H1 (cell line): ENCODE data around the gene RCE1. TPM values are rescaled to one million over a fixed set of nuclear protein-coding genes. Genes with fewer than 3 reads are reported as not detected.

ENCODE experiments used
- CTCF ChIA-PET: fragments of 300-600 bp; sonication (Branson Sonifier 250); formaldehyde crosslinking; loops from one replicate; lab custom pipeline; 2021; ENCODE audit not compliant: partially characterized antibody; lab: Charles Lee
- POLR2A ChIA-PET: fragments of 300-600 bp; sonication (Branson Sonifier 250); formaldehyde crosslinking; loops from one replicate; lab custom pipeline; 2021; ENCODE audit warnings: inconsistent platforms; ENCODE audit not compliant: partially characterized antibody; lab: Charles Lee
- DNase-seq, 2 experiments: peaks; one replicate each; pipeline versions ENCODE4 v3.0.0 to v3.0.0-alpha.2; 2010 to 2022; ENCODE audit warnings: low spot score in 2 of 2, low read depth in 1 of 2, mixed read lengths in 1 of 2
- FAIRE-seq: peaks from 2 replicates; lab custom pipeline; 2011; peaks lifted over from hg19 to GRCh38; lab: Jason Lieb, UNC
- H2AFZ ChIP-seq: 2 replicates; pipeline ENCODE4 v1.8.1; 2012; ENCODE audit warnings: low read length, inconsistent platforms
- H2AK5ac ChIP-seq: 2 replicates; pipeline ENCODE4 v1.6.1; 2013; ENCODE audit warnings: low read depth, low read length
- H2BK120ac ChIP-seq: replicated peaks from 2 replicates; pipeline ENCODE3; 2013; ENCODE audit warnings: low read depth, low read length, inconsistent platforms
- H2BK12ac ChIP-seq: 2 replicates; pipeline ENCODE4 v1.6.1; 2013; ENCODE audit warnings: low read depth, low read length
- H2BK15ac ChIP-seq: 2 replicates; pipeline ENCODE4 v1.6.1; 2013; ENCODE audit warnings: low read length
- H2BK20ac ChIP-seq: 2 replicates; pipeline ENCODE4 v1.6.1; 2013; ENCODE audit warnings: low read length
- H2BK5ac ChIP-seq: 2 replicates; pipeline ENCODE4 v1.6.1; 2013; ENCODE audit warnings: low read depth, low read length
- H3K14ac ChIP-seq: 2 replicates; pipeline ENCODE4 v1.6.1; 2013; ENCODE audit warnings: inconsistent platforms; ENCODE audit not compliant: insufficient read length
- H3K18ac ChIP-seq: 2 replicates; pipeline ENCODE4 v1.6.1; 2013; ENCODE audit warnings: low read length; ENCODE audit errors: extremely low read depth
- H3K23ac ChIP-seq: 2 replicates; pipeline ENCODE4 v1.6.1; 2013; ENCODE audit warnings: inconsistent platforms; ENCODE audit not compliant: insufficient read length
- H3K23me2 ChIP-seq: 2 replicates; pipeline ENCODE4 v1.6.1; 2013; ENCODE audit warnings: low read depth, low read length
- H3K27ac ChIP-seq: 2 replicates; pipeline ENCODE4 v1.6.1; 2011; ENCODE audit warnings: low read depth, low read length, inconsistent platforms
- H3K27me3 ChIP-seq, 4 experiments: replicated peaks in 1 of 4; 1 replicate in 1 of 4; 2 replicates in 3 of 4; pipeline versions ENCODE4 v1.6.1 to v1.8.1; 2011 to 2013; ENCODE audit warnings: low read length in 3 of 4, mild to moderate bottlenecking in 3 of 4, inconsistent platforms in 2 of 4, mixed read lengths in 2 of 4, moderate library complexity in 1 of 4; ENCODE audit not compliant: control insufficient read depth in 3 of 4, insufficient read depth in 3 of 4; ENCODE audit errors: extremely low read depth in 1 of 4
- H3K36me3 ChIP-seq, 4 experiments: 2 replicates each; pipeline versions ENCODE4 v1.6.1 to v1.8.1; 2011 to 2013; ENCODE audit warnings: mild to moderate bottlenecking in 4 of 4, low read length in 3 of 4, moderate library complexity in 2 of 4, control low read depth in 1 of 4, inconsistent platforms in 1 of 4; ENCODE audit not compliant: insufficient read depth in 4 of 4, control insufficient read depth in 2 of 4
- H3K4ac ChIP-seq: replicated peaks from 2 replicates; pipeline ENCODE3; 2013; ENCODE audit warnings: low read length, low read depth, mixed read lengths, inconsistent platforms; ENCODE audit not compliant: insufficient read length
- H3K4me1 ChIP-seq, 4 experiments: replicated peaks in 1 of 4; 1 replicate in 1 of 4; 2 replicates in 3 of 4; pipeline versions ENCODE4 v1.6.1 to v1.8.1; 2011 to 2013; ENCODE audit warnings: low read length in 3 of 4, inconsistent platforms in 2 of 4, mixed read lengths in 1 of 4; ENCODE audit not compliant: insufficient read depth in 4 of 4, control insufficient read depth in 3 of 4
- H3K4me2 ChIP-seq, 2 experiments: 2 replicates each; pipeline versions ENCODE4 v1.6.1 to v1.8.1; 2011 to 2013; ENCODE audit warnings: low read depth in 2 of 2, low read length in 2 of 2, control low read depth in 1 of 2, inconsistent platforms in 1 of 2, mild to moderate bottlenecking in 1 of 2; ENCODE audit not compliant: insufficient read depth in 1 of 2
- H3K4me3 ChIP-seq, 4 experiments: fragments of 200-600, 300-600 bp in 1 of 4; sonication (generic), shearing (Covaris generic), sonication (Bioruptor Twin) in 1 of 4; 2 replicates each; pipeline versions ENCODE4 v1.5.1 to v1.8.1; 2011 to 2016; ENCODE audit warnings: low read length in 4 of 4, low read depth in 3 of 4, control low read depth in 2 of 4, inconsistent platforms in 2 of 4, mild to moderate bottlenecking in 2 of 4, mixed read lengths in 1 of 4, moderate library complexity in 1 of 4; ENCODE audit not compliant: insufficient read depth in 2 of 4; ENCODE audit errors: extremely low read depth in 1 of 4
- H3K56ac ChIP-seq: replicated peaks from 2 replicates; pipeline ENCODE3; 2013; ENCODE audit warnings: low read depth, mild to moderate bottlenecking, mixed read lengths, low read length, inconsistent platforms; ENCODE audit not compliant: insufficient read length
- H3K79me1 ChIP-seq: 2 replicates; pipeline ENCODE4 v1.6.1; 2013; ENCODE audit warnings: low read depth, low read length, control low read depth
- H3K79me2 ChIP-seq, 2 experiments: 2 replicates each; pipeline versions ENCODE4 v1.6.1 to v1.8.1; 2012 to 2013; ENCODE audit warnings: low read length in 2 of 2, mild to moderate bottlenecking in 2 of 2, inconsistent platforms in 1 of 2; ENCODE audit not compliant: insufficient read depth in 2 of 2, control insufficient read depth in 1 of 2
- H3K9ac ChIP-seq, 4 experiments: replicated peaks in 1 of 4; 1 replicate in 1 of 4; 2 replicates in 3 of 4; pipeline versions ENCODE4 v1.6.1 to v1.8.1; 2011 to 2013; ENCODE audit warnings: low read depth in 3 of 4, low read length in 3 of 4, control low read depth in 2 of 4, mild to moderate bottlenecking in 2 of 4, moderate library complexity in 2 of 4, inconsistent platforms in 1 of 4; ENCODE audit errors: extremely low read depth in 1 of 4
- H3K9me3 ChIP-seq, 2 experiments: 2 replicates each; pipeline versions ENCODE4 v1.6.1 to v1.8.1; 2012 to 2013; ENCODE audit warnings: mild to moderate bottlenecking in 2 of 2, moderate library complexity in 2 of 2, control low read depth in 1 of 2, inconsistent platforms in 1 of 2, low read depth in 1 of 2, low read length in 1 of 2, mixed read lengths in 1 of 2; ENCODE audit not compliant: insufficient read depth in 2 of 2
- H4K20me1 ChIP-seq, 2 experiments: replicated peaks in 1 of 2; 2 replicates each; pipeline versions ENCODE3 to v1.8.1; 2011 to 2013; ENCODE audit warnings: inconsistent platforms in 2 of 2, low read length in 2 of 2, mild to moderate bottlenecking in 1 of 2; ENCODE audit not compliant: insufficient read depth in 2 of 2, control insufficient read depth in 1 of 2
- H4K5ac ChIP-seq: 2 replicates; pipeline ENCODE4 v1.6.1; 2013; ENCODE audit warnings: low read length, low read depth, mixed read lengths, inconsistent platforms; ENCODE audit not compliant: insufficient read length
- H4K8ac ChIP-seq: 2 replicates; pipeline ENCODE4 v1.8.0; 2013; ENCODE audit warnings: mild to moderate bottlenecking, moderate library complexity, low read length, inconsistent platforms; ENCODE audit not compliant: insufficient read depth; ENCODE audit errors: extremely low read depth
- H4K91ac ChIP-seq: replicated peaks from 2 replicates; pipeline ENCODE3; 2013; ENCODE audit warnings: low read length, mixed read lengths, inconsistent platforms; ENCODE audit not compliant: insufficient read length
- BCL11A ChIP-seq, 2 experiments: IDR thresholded peaks; one replicate each; pipeline ENCODE4 v1.6.1; 2011; ENCODE audit warnings: low read depth in 2 of 2, low read length in 2 of 2, mild to moderate bottlenecking in 2 of 2
- BRCA1 ChIP-seq: IDR thresholded peaks from 2 replicates; pipeline ENCODE4 v1.6.1; 2012; ENCODE audit warnings: low read depth, low read length, improper control_type of control experiment
- CBX5 ChIP-seq: fragments of 300-800, 300-1000 bp; sonication (generic); IDR thresholded peaks from 2 replicates; pipeline ENCODE4 v1.7.1; 2016; ENCODE audit warnings: antibody characterized with exemption, low read length, low read depth
- CTCF ChIP-seq, 3 experiments: IDR thresholded peaks; 1 replicate in 2 of 3; 2 replicates in 1 of 3; pipeline versions ENCODE4 v1.5.1 to v1.6.1; 2011; ENCODE audit warnings: low read length in 3 of 3, mild to moderate bottlenecking in 3 of 3, inconsistent platforms in 2 of 3, low read depth in 1 of 3, moderate library complexity in 1 of 3; ENCODE audit not compliant: insufficient read depth in 1 of 3; ENCODE audit errors: control extremely low read depth in 1 of 3
- EGR1 ChIP-seq: IDR thresholded peaks from 2 replicates; pipeline ENCODE4 v1.6.1; 2011; ENCODE audit warnings: low read depth, low read length, borderline replicate concordance
- JUN ChIP-seq: IDR thresholded peaks from 2 replicates; pipeline ENCODE4 v1.6.1; 2011; ENCODE audit warnings: low read depth, mild to moderate bottlenecking, improper control_type of control experiment, low read length
- POU5F1 ChIP-seq: IDR thresholded peaks from 2 replicates; pipeline ENCODE4 v1.6.1; 2011; ENCODE audit warnings: low read depth, mild to moderate bottlenecking, low read length, moderate library complexity
- RFX5 ChIP-seq: IDR thresholded peaks from 2 replicates; pipeline ENCODE4 v1.6.1; 2011; ENCODE audit warnings: low read depth, low read length, improper control_type of control experiment, borderline replicate concordance
- SUZ12 ChIP-seq: fragments of 200-600 bp; sonication (generic); IDR thresholded peaks from 2 replicates; pipeline ENCODE4 v1.6.1; 2012; ENCODE audit warnings: mild to moderate bottlenecking, inconsistent platforms, low read length, moderate library complexity, mixed read lengths
- TAF1 ChIP-seq: IDR thresholded peaks from 2 replicates; pipeline ENCODE4 v1.6.1; 2011; ENCODE audit warnings: mild to moderate bottlenecking, low read depth, low read length
- WGBS, 2 experiments: shearing (Covaris generic) in 1 of 2; methylation state at CpG; one replicate each; pipeline versions ENCODE4 v1.1.6 to v1.1.7; 2013 to 2015; ENCODE audit warnings: low lambda C conversion rate in 2 of 2, mixed read lengths in 2 of 2, inconsistent platforms in 1 of 2, low coverage in 1 of 2, missing lambda C conversion rate in 1 of 2; ENCODE audit not compliant: insufficient replicate concordance in 2 of 2, insufficient coverage in 1 of 2, insufficient read length in 1 of 2; ENCODE audit errors: extremely low coverage in 1 of 2, missing lambda C conversion rate in 1 of 2; 5-methylcytosine and 5-hydroxymethylcytosine counted together
- polyA plus RNA-seq, 7 experiments: library from polyadenylated mRNA; depleted of rRNA in 3 of 7; stranded (reverse) in 5 of 7; unstranded in 2 of 7; fragments of >200 nt in 5 of 7; fragments of 200-250 nt in 2 of 7; gene quantifications; 1 replicate in 5 of 7; 2 replicates in 1 of 7; 4 replicates in 1 of 7; pipeline versions ENCODE4 v1.2.1 to v1.2.3, GENCODE V29; 2011 to 2013; ENCODE audit warnings: missing spikeins in 2 of 7, mixed read lengths in 2 of 7
- total RNA-seq: library from RNA; stranded (reverse); fragmentation: NEBNext Ultra II Directional; extraction: Animal tissue kit (Norgen Biotek cat#: 25700); gene quantifications from 2 replicates; pipeline ENCODE4 v1.2.1, GENCODE V29; 2021

Gene RCE1
- total and polyA plus RNA-seq, 2 of the 8 experiments (the other 6 are each of a cell fraction or from before 2014, with no cell fraction given): 35.8 to 84.8 TPM

GRCh38 chr11:66859686-66860448, 16.6 kb downstream of the RCE1 start:
- H3K9ac ChIP-seq: no peak overlapping the region
- no peak overlapping the region for H3K23ac ChIP-seq
- H2BK5ac ChIP-seq: no peak overlapping the region
- no peak overlapping the region for H3K27ac ChIP-seq
- H2BK12ac ChIP-seq: no peak overlapping the region
- no peak overlapping the region for H3K14ac ChIP-seq
- H4K20me1 ChIP-seq: peaks cover 2 to 4% of the 10 kb centered on the region in 2 experiments
- H2AK5ac ChIP-seq: no peak overlapping the region
- no peak overlapping the region for H3K56ac ChIP-seq
- no peak overlapping the region for H3K4me2 ChIP-seq
- no peaks in the 10 kb centered on the region for H3K79me2 ChIP-seq
- H2BK15ac ChIP-seq: no peak overlapping the region
- POLR2A ChIA-PET: interaction anchor here (1.4 kb wide), 1 partner anchor 11 kb away, joined by 5 read pairs; no protein-coding TSS in a partner anchor
- H3K4me3 ChIP-seq: no peak overlapping the region
- no peak overlapping the region; the same call in 1 of the 2 replicates for H4K8ac ChIP-seq
- DNase-seq: no peak
- CTCF ChIA-PET: interaction anchor here (0.9 to 3.7 kb wide), 6 partner anchors 10 to 116 kb away, joined by 3 to 20 read pairs (median 4); partner anchors contain the start of gene C11orf86
- H3K27me3 ChIP-seq: no peaks in the 10 kb centered on the region
- H3K36me3 ChIP-seq: peaks cover 0 to 18% (median 1%) of the 10 kb centered on the region in 4 experiments; a peak in 4 of 8 replicates
- WGBS, 2 experiments: 95% methylated on average over 23 of the region's 41 CpGs; no CpG with 5 or more reads in 1 of the 2 experiments
- H3K4ac ChIP-seq: no peak overlapping the region
- FAIRE-seq: no peak
- H2AFZ ChIP-seq: no peak overlapping the region
- no peak overlapping the region for H2BK20ac ChIP-seq
- H3K79me1 ChIP-seq: no peaks in the 10 kb centered on the region
- H3K4me1 ChIP-seq: peaks cover 5 to 19% (median 9%) of the 10 kb centered on the region in 4 experiments
- no peak overlapping the region for H4K91ac ChIP-seq
- H3K23me2 ChIP-seq: peaks cover 8% of the 10 kb centered on the region
- no peak overlapping the region for H4K5ac ChIP-seq
- no peak overlapping the region for H3K18ac ChIP-seq
- no peaks in the 10 kb centered on the region for H3K9me3 ChIP-seq
- no peak overlapping the region for H2BK120ac ChIP-seq
- TF ChIP-seq BRCA1 (no peak), SUZ12 (no peak), JUN (no peak), RFX5 (no peak), TAF1 (no peak), EGR1 (no peak), POU5F1 (no peak), CTCF (IDR thresholded peaks at IDR 0.05; ENCODE audit: control extremely low read depth in 1 of 3, insufficient read depth in 1 of 3, low read depth in 1 of 3, low read length in 3 of 3) (no peak), BCL11A (IDR thresholded peaks at IDR 0.05; ENCODE audit: low read depth in 2 of 2, low read length in 2 of 2) (no peak), CBX5 (no peak)
